Fibroblast of lung (primary cell): ENCODE measurements around the gene POLK. TPM values are rescaled to one million over a fixed set of nuclear protein-coding genes. Genes with fewer than 3 reads are reported as not detected.
A peak's percentile ranks its signal among the peaks of the same experiment; 100 is the strongest.

ENCODE experiments used
- DNase-seq, 2 donors: peaks; one replicate each; pipeline versions ENCODE4 v3.0.0 to v3.0.0-alpha.2; 2010; ENCODE audit warnings: low read depth in 2 of 2
- H2AFZ ChIP-seq: 2 replicates; pipeline ENCODE4 v1.5.1; 2012; ENCODE audit warnings: low read length, control low read depth, inconsistent platforms
- H3K27ac ChIP-seq: 2 replicates; pipeline ENCODE4 v1.5.1; 2011; ENCODE audit warnings: low read length, control low read depth; ENCODE audit not compliant: insufficient read depth
- H3K27me3 ChIP-seq: 2 replicates; pipeline ENCODE4 v1.5.1; 2011; ENCODE audit warnings: mild to moderate bottlenecking, low read length; ENCODE audit not compliant: control insufficient read depth, insufficient read depth
- H3K36me3 ChIP-seq: 2 replicates; pipeline ENCODE4 v1.5.1; 2011; ENCODE audit warnings: low read length; ENCODE audit not compliant: control insufficient read depth, insufficient read depth
- H3K4me1 ChIP-seq: 2 replicates; pipeline ENCODE4 v1.5.1; 2011; ENCODE audit warnings: low read length; ENCODE audit not compliant: control insufficient read depth, insufficient read depth; ENCODE audit errors: extremely low read depth
- H3K4me2 ChIP-seq: 2 replicates; pipeline ENCODE4 v1.5.1; 2011; ENCODE audit warnings: low read length, control low read depth; ENCODE audit not compliant: insufficient read depth; ENCODE audit errors: extremely low read depth
- H3K4me3 ChIP-seq, 4 experiments: fragments of 200-600 bp in 1 of 4; sonication (generic) in 1 of 4; replicated peaks in 1 of 4; 2 replicates each; pipeline ENCODE4 v1.5.1; 2011 to 2016; ENCODE audit warnings: low read length in 4 of 4, low read depth in 3 of 4, mild to moderate bottlenecking in 3 of 4, control low read depth in 2 of 4, inconsistent platforms in 1 of 4, mixed read lengths in 1 of 4; ENCODE audit not compliant: insufficient read depth in 1 of 4; ENCODE audit errors: control extremely low read depth in 1 of 4
- H3K79me2 ChIP-seq: 2 replicates; pipeline ENCODE4 v1.5.1; 2012; ENCODE audit warnings: mild to moderate bottlenecking, low read length, inconsistent platforms; ENCODE audit not compliant: control insufficient read depth, insufficient read depth
- H3K9ac ChIP-seq: 2 replicates; pipeline ENCODE4 v1.5.1; 2011; ENCODE audit warnings: mild to moderate bottlenecking, low read length, control low read depth; ENCODE audit not compliant: insufficient read depth
- H3K9me3 ChIP-seq: 2 replicates; pipeline ENCODE4 v1.5.1; 2012; ENCODE audit warnings: low read depth, low read length; ENCODE audit not compliant: control insufficient read depth, insufficient read depth
- H4K20me1 ChIP-seq: 2 replicates; pipeline ENCODE4 v1.5.1; 2011; ENCODE audit warnings: low read length; ENCODE audit not compliant: control insufficient read depth, insufficient read depth; ENCODE audit errors: extremely low read depth
- EZH2 ChIP-seq: IDR thresholded peaks from 2 replicates; pipeline ENCODE4 v1.5.1; 2012; ENCODE audit warnings: low read length, control low read depth, mild to moderate bottlenecking; ENCODE audit errors: missing control alignments
- polyA plus RNA-seq, 2 donors: library from polyadenylated mRNA; depleted of rRNA in 1 of 2; stranded (reverse) in 1 of 2; unstranded in 1 of 2; fragments of >200 nt; gene quantifications; 2 replicates each; pipeline ENCODE4 v1.2.1, GENCODE V29; 2011 to 2012; ENCODE audit warnings: missing spikeins in 1 of 2
- total RNA-seq: library from RNA; depleted of rRNA; stranded (reverse); fragments of >200 nt; gene quantifications from 2 replicates; pipeline ENCODE4 v1.2.1, GENCODE V29; 2014
- TF ChIP-seq, protein P1 (sequence below), 2 donors: IDR thresholded peaks in 1 of 2; conservative IDR thresholded peaks in 1 of 2; 1 replicate in 1 of 2; 2 replicates in 1 of 2; pipeline ENCODE4 v1.5.1; 2011 to 2012; ENCODE audit warnings: low read length in 2 of 2, control low read depth in 1 of 2, inconsistent platforms in 1 of 2, low read depth in 1 of 2, mild to moderate bottlenecking in 1 of 2

Gene POLK
- total and polyA plus RNA-seq, 2 donors (not counting 1 experiment from before 2014, with no cell fraction given) = 32.0 to 44.9 TPM

DNA sequence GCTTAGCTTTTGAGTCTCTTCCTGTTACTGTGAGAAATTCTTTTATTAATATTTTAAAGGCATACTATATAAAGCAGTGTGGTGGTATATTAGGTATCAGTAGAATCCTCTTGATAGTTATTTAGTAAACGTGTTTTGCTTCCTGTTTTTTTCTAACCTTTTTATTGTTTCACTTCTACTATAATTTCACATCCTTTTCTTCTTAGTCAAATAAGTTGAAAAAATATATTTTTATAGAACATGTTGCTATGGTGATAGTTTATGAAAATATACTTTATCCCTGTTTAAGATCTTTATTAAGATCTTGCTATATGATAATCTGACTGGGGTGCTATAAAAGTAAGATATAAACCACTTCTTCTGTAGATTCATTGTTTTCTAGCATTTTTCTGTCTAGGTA, 2.1 kb downstream of the POLK start:
- Histone ChIP-seq H3K4me1 (no peaks in the 10 kb centered on the region), H3K79me2 (peaks cover 88% of the 10 kb centered on the region), H3K27me3 (no peaks in the 10 kb centered on the region), H3K4me2 (peak overlapping the region; percentile 83), H2AFZ (no peak overlapping the region), H3K27ac (no peak overlapping the region), H3K9ac (no peak overlapping the region), H3K36me3 (no peaks in the 10 kb centered on the region), H3K9me3 (no peaks in the 10 kb centered on the region), H4K20me1 (no peaks in the 10 kb centered on the region), H3K4me3 (peak overlapping the region in 2 of 4 experiments; percentile 49 to 86)
- no peak for TF ChIP-seq EZH2
- TF ChIP-seq, protein P1, sequence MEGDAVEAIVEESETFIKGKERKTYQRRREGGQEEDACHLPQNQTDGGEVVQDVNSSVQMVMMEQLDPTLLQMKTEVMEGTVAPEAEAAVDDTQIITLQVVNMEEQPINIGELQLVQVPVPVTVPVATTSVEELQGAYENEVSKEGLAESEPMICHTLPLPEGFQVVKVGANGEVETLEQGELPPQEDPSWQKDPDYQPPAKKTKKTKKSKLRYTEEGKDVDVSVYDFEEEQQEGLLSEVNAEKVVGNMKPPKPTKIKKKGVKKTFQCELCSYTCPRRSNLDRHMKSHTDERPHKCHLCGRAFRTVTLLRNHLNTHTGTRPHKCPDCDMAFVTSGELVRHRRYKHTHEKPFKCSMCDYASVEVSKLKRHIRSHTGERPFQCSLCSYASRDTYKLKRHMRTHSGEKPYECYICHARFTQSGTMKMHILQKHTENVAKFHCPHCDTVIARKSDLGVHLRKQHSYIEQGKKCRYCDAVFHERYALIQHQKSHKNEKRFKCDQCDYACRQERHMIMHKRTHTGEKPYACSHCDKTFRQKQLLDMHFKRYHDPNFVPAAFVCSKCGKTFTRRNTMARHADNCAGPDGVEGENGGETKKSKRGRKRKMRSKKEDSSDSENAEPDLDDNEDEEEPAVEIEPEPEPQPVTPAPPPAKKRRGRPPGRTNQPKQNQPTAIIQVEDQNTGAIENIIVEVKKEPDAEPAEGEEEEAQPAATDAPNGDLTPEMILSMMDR (conservative IDR thresholded peaks at IDR 0.05 in 1 of 2, IDR thresholded peaks at IDR 0.05 in 1 of 2; ENCODE audit: low read depth in 1 of 2, low read length in 2 of 2) = no peak
- no peak for DNase-seq

DNA sequence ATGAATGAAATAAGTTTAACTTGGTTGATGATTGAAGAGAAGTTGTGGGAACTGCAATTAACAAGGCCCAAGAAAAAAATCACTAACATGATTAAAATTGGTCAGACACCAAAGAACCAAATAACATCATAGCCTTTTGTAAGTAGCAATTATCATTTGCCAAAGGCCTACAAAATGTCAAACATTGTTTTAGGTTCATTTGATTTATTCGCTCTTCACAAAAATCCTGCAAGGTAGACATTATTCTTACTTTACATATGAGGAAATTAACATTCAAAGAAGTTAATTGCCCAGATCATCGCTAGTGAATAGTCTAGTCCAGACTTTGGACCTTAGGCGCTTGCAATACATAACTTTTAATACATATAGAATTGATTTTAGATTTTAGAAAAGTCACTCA, 2.6 kb downstream of the POLK start:
- Histone ChIP-seq H3K9ac (no peak overlapping the region), H3K36me3 (no peaks in the 10 kb centered on the region), H3K4me1 (no peaks in the 10 kb centered on the region), H4K20me1 (no peaks in the 10 kb centered on the region), H3K79me2 (peaks cover 88% of the 10 kb centered on the region), H3K27me3 (no peaks in the 10 kb centered on the region), H3K9me3 (no peaks in the 10 kb centered on the region), H3K27ac (no peak overlapping the region), H3K4me2 (peak overlapping the region; percentile 83), H3K4me3 (no peak overlapping the region), H2AFZ (no peak overlapping the region)
- no peak for TF ChIP-seq EZH2
- TF ChIP-seq, protein P1 (conservative IDR thresholded peaks at IDR 0.05 in 1 of 2, IDR thresholded peaks at IDR 0.05 in 1 of 2; ENCODE audit: low read depth in 1 of 2, low read length in 2 of 2) = no peak
- no peak for DNase-seq

DNA sequence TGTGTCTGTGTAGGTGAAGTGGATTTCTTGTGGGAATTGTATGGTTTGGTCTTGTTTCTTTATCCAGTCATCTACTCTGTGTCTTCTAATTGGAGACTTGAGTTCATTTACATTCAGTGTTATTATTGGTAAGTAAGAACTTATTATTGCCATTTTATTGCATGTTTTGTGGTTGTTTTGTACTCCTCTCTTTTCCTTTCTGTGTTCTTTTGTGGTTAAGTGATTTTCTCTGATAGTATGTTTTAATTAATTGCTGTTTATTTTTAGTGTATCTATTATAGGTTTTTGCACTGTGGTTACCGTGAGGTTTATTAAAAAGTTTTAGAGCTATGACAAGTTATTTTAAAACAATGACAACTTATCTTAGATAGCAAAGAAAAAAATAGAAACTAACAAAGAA, 8.1 kb downstream of the POLK start:
- no peak overlapping the region for H3K4me3 ChIP-seq
- no peak overlapping the region for H3K4me2 ChIP-seq
- H2AFZ ChIP-seq = no peak overlapping the region
- no peak for DNase-seq
- TF ChIP-seq, protein P1 (conservative IDR thresholded peaks at IDR 0.05 in 1 of 2, IDR thresholded peaks at IDR 0.05 in 1 of 2; ENCODE audit: low read depth in 1 of 2, low read length in 2 of 2) = no peak
- no peak for TF ChIP-seq EZH2
- H3K9ac ChIP-seq = no peak overlapping the region
- H3K4me1 ChIP-seq = peaks cover 2% of the 10 kb centered on the region
- no peaks in the 10 kb centered on the region for H3K36me3 ChIP-seq
- H4K20me1 ChIP-seq = no peaks in the 10 kb centered on the region
- peaks cover 87% of the 10 kb centered on the region for H3K79me2 ChIP-seq
- H3K27ac ChIP-seq = no peak overlapping the region
- no peaks in the 10 kb centered on the region for H3K9me3 ChIP-seq
- H3K27me3 ChIP-seq = no peaks in the 10 kb centered on the region
